ENCODE results near the gene IFITM2. TPM values are rescaled to one million over a fixed set of nuclear protein-coding genes. Genes with fewer than 3 reads are reported as not detected.
A peak's percentile ranks its signal among the peaks of the same experiment; 100 is the strongest.
"Not testable (repeated sequence)": the region's sequence is repeated elsewhere in the genome, so short reads cannot be mapped to it uniquely, and the experiment has no call there.

The IFITM2 gene
- total and polyA plus RNA-seq, 2 experiments from 2014 or later, result 59.2 to 504 TPM

GRCh38 chr11:313787-314553 lies 6.4 kb downstream of the IFITM2 start, which contains the start of gene IFITM1:
Gene IFITM1, plus strand, starts transcription at chr11:314040. Its CDS starts 131 bp downstream, at chr11:314171.
- 13% methylated on average over 18 of the region's 18 CpGs for WGBS (ENCODE audit: low lambda C conversion rate, missing lambda C conversion rate)

GRCh38 chr11:314554-314875 lies 6.9 kb downstream of the IFITM2 start:
- H3K36me3 ChIP-seq (replicated peaks; ENCODE audit: insufficient read depth, low read depth); H4K20me1 ChIP-seq (ENCODE audit: insufficient read depth, poor library complexity, severe bottlenecking); H3K9me2 ChIP-seq (replicated peaks; ENCODE audit: insufficient read depth); DNase-seq (ENCODE audit: low spot score); H2AFZ ChIP-seq; H3K4me3 ChIP-seq; H3K9me3 ChIP-seq (ENCODE audit: low read depth): not testable (repeated sequence)
- peaks cover 47% of the 10 kb centered on the region for H3K4me1 ChIP-seq (ENCODE audit: insufficient read depth)
- H3K27ac ChIP-seq, result peak overlapping the region; percentile 89
- H3K27me3 ChIP-seq, result peaks cover 14% of the 10 kb centered on the region
- WGBS (ENCODE audit: low lambda C conversion rate, missing lambda C conversion rate), result 17% methylated on average over 4 of the region's 6 CpGs
- H3K79me2 ChIP-seq, result peaks cover 30% of the 10 kb centered on the region
- peak overlapping the region; percentile 84 for H3K4me2 ChIP-seq

More at GRCh38 chr11:313787-314553, 6.4 kb downstream of the IFITM2 start, which contains the start of gene IFITM1:
- H3K27ac ChIP-seq, result peak within 1 kb of the TSS; percentile 89
- no peaks in the 10 kb centered on the region for H3K36me3 ChIP-seq (replicated peaks; ENCODE audit: insufficient read depth, low read depth)
- H3K9me3 ChIP-seq (ENCODE audit: low read depth), result no peaks in the 10 kb centered on the region
- H3K9me2 ChIP-seq (replicated peaks; ENCODE audit: insufficient read depth), result no peaks in the 10 kb centered on the region
- H3K4me2 ChIP-seq, result peak within 1 kb of the TSS; percentile 84
- peak; percentile 62 for DNase-seq (ENCODE audit: low spot score)
- H3K4me1 ChIP-seq (ENCODE audit: insufficient read depth), result peaks cover 53% of the 10 kb centered on the region
- no peak within 1 kb of the TSS for H2AFZ ChIP-seq
- H4K20me1 ChIP-seq (ENCODE audit: insufficient read depth, poor library complexity, severe bottlenecking), result no peaks in the 10 kb centered on the region
- TF ChIP-seq EZH2phosphoT487 (IDR thresholded peaks at IDR 0.05; ENCODE audit: low read depth, severe bottlenecking, unreplicated experiment) (no peak), EZH2 (IDR thresholded peaks at IDR 0.05; ENCODE audit: borderline replicate concordance) (no peak)
- TF ChIP-seq, protein P1, sequence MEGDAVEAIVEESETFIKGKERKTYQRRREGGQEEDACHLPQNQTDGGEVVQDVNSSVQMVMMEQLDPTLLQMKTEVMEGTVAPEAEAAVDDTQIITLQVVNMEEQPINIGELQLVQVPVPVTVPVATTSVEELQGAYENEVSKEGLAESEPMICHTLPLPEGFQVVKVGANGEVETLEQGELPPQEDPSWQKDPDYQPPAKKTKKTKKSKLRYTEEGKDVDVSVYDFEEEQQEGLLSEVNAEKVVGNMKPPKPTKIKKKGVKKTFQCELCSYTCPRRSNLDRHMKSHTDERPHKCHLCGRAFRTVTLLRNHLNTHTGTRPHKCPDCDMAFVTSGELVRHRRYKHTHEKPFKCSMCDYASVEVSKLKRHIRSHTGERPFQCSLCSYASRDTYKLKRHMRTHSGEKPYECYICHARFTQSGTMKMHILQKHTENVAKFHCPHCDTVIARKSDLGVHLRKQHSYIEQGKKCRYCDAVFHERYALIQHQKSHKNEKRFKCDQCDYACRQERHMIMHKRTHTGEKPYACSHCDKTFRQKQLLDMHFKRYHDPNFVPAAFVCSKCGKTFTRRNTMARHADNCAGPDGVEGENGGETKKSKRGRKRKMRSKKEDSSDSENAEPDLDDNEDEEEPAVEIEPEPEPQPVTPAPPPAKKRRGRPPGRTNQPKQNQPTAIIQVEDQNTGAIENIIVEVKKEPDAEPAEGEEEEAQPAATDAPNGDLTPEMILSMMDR (IDR thresholded peaks at IDR 0.05; ENCODE audit: poor library complexity), result no peak
- peaks cover 14% of the 10 kb centered on the region for H3K27me3 ChIP-seq
- H3K4me3 ChIP-seq, result peak within 1 kb of the TSS; percentile 47
- H3K79me2 ChIP-seq, result peaks cover 34% of the 10 kb centered on the region

DNA sequence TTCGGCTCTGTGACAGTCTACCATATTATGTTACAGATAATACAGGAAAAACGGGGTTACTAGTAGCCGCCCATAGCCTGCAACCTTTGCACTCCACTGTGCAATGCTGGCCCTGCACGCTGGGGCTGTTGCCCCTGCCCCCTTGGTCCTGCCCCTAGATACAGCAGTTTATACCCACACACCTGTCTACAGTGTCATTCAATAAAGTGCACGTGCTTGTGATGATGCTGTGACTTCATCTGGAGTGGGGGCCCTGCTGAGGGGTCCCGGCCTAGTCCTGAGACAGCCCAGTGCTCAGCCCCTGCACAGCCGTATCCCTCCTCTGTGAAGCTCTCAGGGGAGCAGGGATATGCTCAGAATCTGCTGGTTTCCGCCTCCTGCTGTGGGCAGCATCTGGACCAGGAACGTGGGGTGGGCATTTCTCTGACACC lies 7.5 kb downstream of the IFITM2 start:
- Histone ChIP-seq H3K27me3 (peaks cover 14% of the 10 kb centered on the region), H3K9me2 (replicated peaks; ENCODE audit: insufficient read depth) (no peaks in the 10 kb centered on the region), H3K4me1 (ENCODE audit: insufficient read depth) (peaks cover 42% of the 10 kb centered on the region), H2AFZ (no peak overlapping the region), H3K36me3 (replicated peaks; ENCODE audit: insufficient read depth, low read depth) (no peaks in the 10 kb centered on the region), H3K9me3 (ENCODE audit: low read depth) (no peaks in the 10 kb centered on the region), H3K79me2 (peaks cover 32% of the 10 kb centered on the region), H3K27ac (peak overlapping the region; percentile 89), H4K20me1 (ENCODE audit: insufficient read depth, poor library complexity, severe bottlenecking) (no peaks in the 10 kb centered on the region), H3K4me3 (no peak overlapping the region), H3K4me2 (peak overlapping the region; percentile 84)
- TF ChIP-seq EZH2 (IDR thresholded peaks at IDR 0.05; ENCODE audit: borderline replicate concordance) (no peak), EZH2phosphoT487 (IDR thresholded peaks at IDR 0.05; ENCODE audit: low read depth, severe bottlenecking, unreplicated experiment) (no peak)
- TF ChIP-seq, protein P1 (IDR thresholded peaks at IDR 0.05; ENCODE audit: poor library complexity), result no peak
- no peak for DNase-seq (ENCODE audit: low spot score)
- WGBS (ENCODE audit: low lambda C conversion rate, missing lambda C conversion rate), result 62% methylated on average over 9 of the region's 9 CpGs

DNA sequence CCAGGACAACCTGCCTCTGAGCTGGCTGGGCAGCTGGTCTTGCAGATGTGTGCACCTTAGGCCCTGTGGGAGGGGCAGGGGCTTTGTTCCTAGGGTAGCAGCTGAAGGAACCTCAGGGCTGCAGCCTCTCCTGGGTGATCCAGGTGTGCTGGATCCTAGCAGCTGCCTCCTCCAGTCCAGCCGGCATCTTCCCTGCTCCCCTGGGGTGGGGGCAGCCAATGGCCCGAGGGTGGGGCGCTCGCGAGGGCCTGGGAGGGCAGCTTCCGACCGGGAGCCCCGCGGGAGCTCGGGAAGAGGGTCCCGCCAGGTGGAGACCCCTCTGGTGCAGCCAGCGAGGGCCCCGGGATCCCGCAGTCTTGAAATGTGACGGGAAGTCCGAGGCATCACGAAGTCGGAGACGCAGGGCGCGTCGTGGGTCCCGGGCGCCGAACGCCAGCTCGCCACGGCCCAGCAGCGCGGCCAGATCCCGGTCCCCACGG lies 7.9 kb downstream of the IFITM2 start:
- H3K27me3 ChIP-seq, result peaks cover 14% of the 10 kb centered on the region
- H4K20me1 ChIP-seq (ENCODE audit: insufficient read depth, poor library complexity, severe bottlenecking), result no peaks in the 10 kb centered on the region
- peak overlapping the region; percentile 84 for H3K4me2 ChIP-seq
- no peaks in the 10 kb centered on the region for H3K9me2 ChIP-seq (replicated peaks; ENCODE audit: insufficient read depth)
- H3K36me3 ChIP-seq (replicated peaks; ENCODE audit: insufficient read depth, low read depth), result no peaks in the 10 kb centered on the region
- no peaks in the 10 kb centered on the region for H3K9me3 ChIP-seq (ENCODE audit: low read depth)
- peak overlapping the region; percentile 28 for H3K27ac ChIP-seq
- peaks cover 36% of the 10 kb centered on the region for H3K79me2 ChIP-seq
- TF ChIP-seq EZH2phosphoT487 (IDR thresholded peaks at IDR 0.05; ENCODE audit: low read depth, severe bottlenecking, unreplicated experiment) (no peak), EZH2 (IDR thresholded peaks at IDR 0.05; ENCODE audit: borderline replicate concordance) (no peak)
- TF ChIP-seq, protein P1 (IDR thresholded peaks at IDR 0.05; ENCODE audit: poor library complexity), result no peak
- peaks cover 42% of the 10 kb centered on the region for H3K4me1 ChIP-seq (ENCODE audit: insufficient read depth)
- DNase-seq (ENCODE audit: low spot score), result no peak
- WGBS (ENCODE audit: low lambda C conversion rate, missing lambda C conversion rate), result 38% methylated on average over 25 of the region's 32 CpGs
- peak overlapping the region; percentile 33 for H3K4me3 ChIP-seq
- no peak overlapping the region for H2AFZ ChIP-seq

All from hepatocyte (in vitro differentiated cells).